Mammary epithelial cell (primary cell): ENCODE measurements around the gene MRPS23.

Experiments
- EZH2 ChIP-seq: IDR thresholded peaks from 2 replicates; pipeline ENCODE4 v1.6.1; 2012; ENCODE audit warnings: low read length, inconsistent platforms, borderline replicate concordance
- TF ChIP-seq, protein P1 (sequence below), 2 donors: IDR thresholded peaks in 1 of 2; conservative IDR thresholded peaks in 1 of 2; 2 replicates each; pipeline ENCODE4 v1.5.1; 2011 to 2012; ENCODE audit warnings: inconsistent platforms in 2 of 2, low read length in 2 of 2, mild to moderate bottlenecking in 2 of 2, control low read depth in 1 of 2, low read depth in 1 of 2; ENCODE audit not compliant: insufficient read depth in 1 of 2; ENCODE audit errors: extremely low read depth in 1 of 2

DNA sequence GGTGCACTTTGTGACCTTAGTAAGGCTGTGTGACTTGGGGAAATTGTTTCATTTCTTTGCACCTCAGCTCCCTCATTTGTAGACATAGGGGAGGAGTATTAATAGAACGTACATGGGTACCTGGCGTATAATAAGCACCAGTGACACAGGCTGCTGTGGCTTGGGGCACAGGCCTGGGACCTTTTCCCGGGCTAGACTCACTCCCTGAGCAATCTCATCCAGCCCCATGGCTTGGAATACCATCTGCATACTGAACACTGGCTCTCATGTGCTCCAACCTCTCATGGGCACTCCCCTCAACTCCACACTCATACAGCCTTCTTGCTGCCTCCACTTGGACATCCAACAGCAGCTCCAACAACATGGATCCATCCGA, 41.0 kb upstream of the MRPS23 start:
- TF ChIP-seq, protein P1, sequence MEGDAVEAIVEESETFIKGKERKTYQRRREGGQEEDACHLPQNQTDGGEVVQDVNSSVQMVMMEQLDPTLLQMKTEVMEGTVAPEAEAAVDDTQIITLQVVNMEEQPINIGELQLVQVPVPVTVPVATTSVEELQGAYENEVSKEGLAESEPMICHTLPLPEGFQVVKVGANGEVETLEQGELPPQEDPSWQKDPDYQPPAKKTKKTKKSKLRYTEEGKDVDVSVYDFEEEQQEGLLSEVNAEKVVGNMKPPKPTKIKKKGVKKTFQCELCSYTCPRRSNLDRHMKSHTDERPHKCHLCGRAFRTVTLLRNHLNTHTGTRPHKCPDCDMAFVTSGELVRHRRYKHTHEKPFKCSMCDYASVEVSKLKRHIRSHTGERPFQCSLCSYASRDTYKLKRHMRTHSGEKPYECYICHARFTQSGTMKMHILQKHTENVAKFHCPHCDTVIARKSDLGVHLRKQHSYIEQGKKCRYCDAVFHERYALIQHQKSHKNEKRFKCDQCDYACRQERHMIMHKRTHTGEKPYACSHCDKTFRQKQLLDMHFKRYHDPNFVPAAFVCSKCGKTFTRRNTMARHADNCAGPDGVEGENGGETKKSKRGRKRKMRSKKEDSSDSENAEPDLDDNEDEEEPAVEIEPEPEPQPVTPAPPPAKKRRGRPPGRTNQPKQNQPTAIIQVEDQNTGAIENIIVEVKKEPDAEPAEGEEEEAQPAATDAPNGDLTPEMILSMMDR (conservative IDR thresholded peaks at IDR 0.05 in 1 of 2, IDR thresholded peaks at IDR 0.05 in 1 of 2; ENCODE audit: extremely low read depth in 1 of 2, insufficient read depth in 1 of 2, low read depth in 1 of 2, low read length in 2 of 2) = no peak
- no peak for TF ChIP-seq EZH2
